Measurements from ENCODE around the gene GNGT2.

GNGT2 gene

GRCh38 chr17:49229805-49230600 lies 19.6 kb upstream of the GNGT2 start:
- in situ Hi-C loops (cut with MboI; ENCODE audit: low sequenced_read_pairs), result no loop called here

- in situ Hi-C loops (cut with MboI; ENCODE audit: low sequenced_read_pairs), result no loop called here
These were observed 18.9 kb upstream of the GNGT2 start for GRCh38 chr17:49229076-49229804.

- in situ Hi-C loops (cut with MboI; ENCODE audit: low sequenced_read_pairs), result no loop called here
These were observed 17.3 kb upstream of the GNGT2 start for GRCh38 chr17:49227436-49228261.

GRCh38 chr17:49226771-49227435 lies 16.5 kb upstream of the GNGT2 start:
- in situ Hi-C loops (cut with MboI; ENCODE audit: low sequenced_read_pairs), result no loop called here

- in situ Hi-C loops (cut with MboI; ENCODE audit: low sequenced_read_pairs), result no loop called here
These were observed 15.3 kb upstream of the GNGT2 start for GRCh38 chr17:49225554-49226236.

- in situ Hi-C loops (cut with MboI; ENCODE audit: low sequenced_read_pairs), result no loop called here
These were observed 14.6 kb upstream of the GNGT2 start for GRCh38 chr17:49224997-49225337.

GRCh38 chr17:49224198-49224996 lies 14.0 kb upstream of the GNGT2 start:
- in situ Hi-C loops (cut with MboI; ENCODE audit: low sequenced_read_pairs), result no loop called here

GRCh38 chr17:49223517-49224197 lies 13.3 kb upstream of the GNGT2 start:
- in situ Hi-C loops (cut with MboI; ENCODE audit: low sequenced_read_pairs), result no loop called here

- in situ Hi-C loops (cut with MboI; ENCODE audit: low sequenced_read_pairs), result no loop called here
These were observed 12.8 kb upstream of the GNGT2 start for GRCh38 chr17:49223168-49223516.

- in situ Hi-C loops (cut with MboI; ENCODE audit: low sequenced_read_pairs), result no loop called here
These were observed 9.6 kb upstream of the GNGT2 start for GRCh38 chr17:49219987-49220386.

GRCh38 chr17:49218941-49219913 lies 8.9 kb upstream of the GNGT2 start:
- in situ Hi-C loops (cut with MboI; ENCODE audit: low sequenced_read_pairs), result no loop called here

GRCh38 chr17:49217651-49218413 lies 7.5 kb upstream of the GNGT2 start:
- in situ Hi-C loops (cut with MboI; ENCODE audit: low sequenced_read_pairs), result no loop called here

- in situ Hi-C loops (cut with MboI; ENCODE audit: low sequenced_read_pairs), result no loop called here
These were observed 6.7 kb upstream of the GNGT2 start for GRCh38 chr17:49216953-49217650.

GRCh38 chr17:49216482-49216881 lies 6.1 kb upstream of the GNGT2 start:
- in situ Hi-C loops (cut with MboI; ENCODE audit: low sequenced_read_pairs), result no loop called here

- in situ Hi-C loops (cut with MboI; ENCODE audit: low sequenced_read_pairs), result no loop called here
These were observed 4.4 kb upstream of the GNGT2 start for GRCh38 chr17:49214676-49215360.

- in situ Hi-C loops (cut with MboI; ENCODE audit: low sequenced_read_pairs), result no loop called here
These were observed 3.5 kb upstream of the GNGT2 start for GRCh38 chr17:49213847-49214246.
